NCI-H146 (cell line): Measurements from ENCODE around the gene UTS2R.
"Not testable (repeated sequence)": the region's sequence is repeated elsewhere in the genome, so short reads cannot be mapped to it uniquely, and the experiment has no call there.

Experiments
- DNase-seq: peaks from one replicate; lab custom pipeline; 2025; lab: John Stamatoyannopoulos, UW

Gene UTS2R

GRCh38 chr17:82334204-82334621 is 37.4 kb upstream of the UTS2R start:
- no peak for DNase-seq

- no peak for DNase-seq
These were observed 36.8 kb upstream of the UTS2R start for GRCh38 chr17:82334622-82335394.

GRCh38 chr17:82338858-82339633 is 32.5 kb upstream of the UTS2R start:
- DNase-seq, result peak; percentile 18

GRCh38 chr17:82339634-82340580 is 31.7 kb upstream of the UTS2R start:
- DNase-seq, result no peak

GRCh38 chr17:82342361-82343079 is 29.0 kb upstream of the UTS2R start:
- no peak for DNase-seq

- DNase-seq, result no peak
These were observed 28.0 kb upstream of the UTS2R start for GRCh38 chr17:82343560-82343959.

- DNase-seq, result no peak
These were observed 27.2 kb upstream of the UTS2R start for GRCh38 chr17:82344175-82344907.

GRCh38 chr17:82345151-82345976 is 26.2 kb upstream of the UTS2R start:
- no peak for DNase-seq

- no peak for DNase-seq
These were observed 24.9 kb upstream of the UTS2R start for GRCh38 chr17:82346342-82347300.

GRCh38 chr17:82347994-82348393 is 23.6 kb upstream of the UTS2R start:
- not testable (repeated sequence) for DNase-seq

- no peak for DNase-seq
These were observed 23.1 kb upstream of the UTS2R start for GRCh38 chr17:82348434-82348833.

GRCh38 chr17:82348866-82349265 is 22.7 kb upstream of the UTS2R start:
- no peak for DNase-seq

- no peak for DNase-seq
These were observed 22.3 kb upstream of the UTS2R start for GRCh38 chr17:82349287-82349701.

GRCh38 chr17:82350182-82351030 is 21.2 kb upstream of the UTS2R start:
- DNase-seq, result no peak

GRCh38 chr17:82351254-82351712 is 20.3 kb upstream of the UTS2R start:
- DNase-seq, result no peak

- peak; percentile 82 for DNase-seq
These were observed 19.7 kb upstream of the UTS2R start for GRCh38 chr17:82351713-82352488.

GRCh38 chr17:82353484-82353883 is 18.1 kb upstream of the UTS2R start:
- DNase-seq, result peak; percentile 34
